Suprapubic skin (tissue), 3 donors: ENCODE measurements around the gene FBXO11.

Source experiments
- POLR2A ChIP-seq, 2 donors: fragments of 450-650 bp; IDR thresholded peaks; one replicate each; pipeline ENCODE4 v1.6.1; 2017; ENCODE audit warnings: antibody characterized with exemption in 2 of 2, mild to moderate bottlenecking in 2 of 2, moderate library complexity in 2 of 2
- TF ChIP-seq, protein P1 (sequence below), 2 donors: fragments of 200-600 bp in 1 of 2; fragments of 450-650 bp in 1 of 2; sonication (generic) in 1 of 2; IDR thresholded peaks; one replicate each; pipeline ENCODE4 v1.5.1; 2016 to 2019; ENCODE audit warnings: antibody characterized with exemption in 2 of 2, mild to moderate bottlenecking in 1 of 2, moderate library complexity in 1 of 2

DNA sequence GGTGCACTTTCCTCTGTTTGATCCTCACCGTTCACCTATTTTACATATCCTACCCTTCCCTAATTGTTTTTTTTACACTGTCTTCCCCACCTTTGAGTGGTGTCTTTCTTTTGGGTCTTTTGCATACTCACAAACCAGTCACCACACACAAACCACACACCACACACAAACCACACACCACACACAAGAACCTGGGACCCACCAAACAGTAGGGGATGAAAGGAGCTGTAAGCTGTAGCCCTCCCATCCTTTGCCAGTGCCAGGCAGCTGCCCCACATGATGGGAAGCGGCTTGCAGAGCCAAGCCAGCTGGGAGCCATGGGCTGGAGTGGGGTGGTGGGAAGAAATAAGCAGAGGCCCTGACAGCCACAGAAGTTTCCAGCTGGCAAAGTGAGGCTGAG lies 162.2 kb downstream of the FBXO11 start:
- no peak for TF ChIP-seq POLR2A (IDR thresholded peaks at IDR 0.05)
- TF ChIP-seq, protein P1, sequence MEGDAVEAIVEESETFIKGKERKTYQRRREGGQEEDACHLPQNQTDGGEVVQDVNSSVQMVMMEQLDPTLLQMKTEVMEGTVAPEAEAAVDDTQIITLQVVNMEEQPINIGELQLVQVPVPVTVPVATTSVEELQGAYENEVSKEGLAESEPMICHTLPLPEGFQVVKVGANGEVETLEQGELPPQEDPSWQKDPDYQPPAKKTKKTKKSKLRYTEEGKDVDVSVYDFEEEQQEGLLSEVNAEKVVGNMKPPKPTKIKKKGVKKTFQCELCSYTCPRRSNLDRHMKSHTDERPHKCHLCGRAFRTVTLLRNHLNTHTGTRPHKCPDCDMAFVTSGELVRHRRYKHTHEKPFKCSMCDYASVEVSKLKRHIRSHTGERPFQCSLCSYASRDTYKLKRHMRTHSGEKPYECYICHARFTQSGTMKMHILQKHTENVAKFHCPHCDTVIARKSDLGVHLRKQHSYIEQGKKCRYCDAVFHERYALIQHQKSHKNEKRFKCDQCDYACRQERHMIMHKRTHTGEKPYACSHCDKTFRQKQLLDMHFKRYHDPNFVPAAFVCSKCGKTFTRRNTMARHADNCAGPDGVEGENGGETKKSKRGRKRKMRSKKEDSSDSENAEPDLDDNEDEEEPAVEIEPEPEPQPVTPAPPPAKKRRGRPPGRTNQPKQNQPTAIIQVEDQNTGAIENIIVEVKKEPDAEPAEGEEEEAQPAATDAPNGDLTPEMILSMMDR (IDR thresholded peaks at IDR 0.05) = no peak
